ENCODE data around the gene SLC25A27. TPM values are rescaled to one million over a fixed set of nuclear protein-coding genes. Genes with fewer than 3 reads are reported as not detected.

Gene SLC25A27
- total RNA-seq, 1 experiment from 2014 or later = 10.7 TPM

DNA sequence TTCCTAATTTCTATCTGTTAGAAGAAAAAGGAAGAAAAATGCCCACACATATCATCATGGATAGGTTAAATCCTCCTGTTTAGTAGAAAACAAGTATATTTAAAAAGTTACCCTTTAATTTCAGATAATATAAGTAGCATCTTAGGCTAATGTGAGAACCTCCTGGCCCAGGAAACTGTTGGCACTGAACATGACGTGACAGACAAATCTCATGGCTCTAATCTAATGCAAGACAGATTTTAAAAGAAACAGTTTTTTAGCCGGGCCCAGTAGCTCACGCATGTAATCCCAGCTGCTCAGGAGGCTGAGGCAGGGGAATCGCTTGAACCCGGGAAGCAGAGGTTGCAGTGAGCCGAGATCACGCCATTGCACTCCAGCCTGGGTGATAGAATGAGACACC is 23.1 kb upstream of the SLC25A27 start:
- TF ChIP-seq JUND (IDR thresholded peaks at IDR 0.05) (no peak), EZH2phosphoT487 (IDR thresholded peaks at IDR 0.05; ENCODE audit: borderline replicate concordance) (no peak), ZFX (IDR thresholded peaks at IDR 0.05) (no peak), SRF (IDR thresholded peaks at IDR 0.05; ENCODE audit: low read depth) (no peak), EZH2 (IDR thresholded peaks at IDR 0.05) (no peak), SIN3A (IDR thresholded peaks at IDR 0.05; ENCODE audit: low read depth) (no peak), TCF7L2 (IDR thresholded peaks at IDR 0.05; ENCODE audit: borderline replicate concordance, extremely low read depth, insufficient read depth, insufficient read length) (no peak), EGR1 (IDR thresholded peaks at IDR 0.05; ENCODE audit: low read depth) (no peak), ELF1 (IDR thresholded peaks at IDR 0.05; ENCODE audit: borderline replicate concordance, low read depth) (no peak), ZNF274 (IDR thresholded peaks at IDR 0.05; ENCODE audit: low read depth, low read length) (no peak), SP1 (IDR thresholded peaks at IDR 0.05; ENCODE audit: low read depth) (no peak), FOSL1 (IDR thresholded peaks at IDR 0.05; ENCODE audit: low read depth) (no peak), RAD21 (IDR thresholded peaks at IDR 0.05; ENCODE audit: low read depth) (no peak), CBX3 (IDR thresholded peaks at IDR 0.05; ENCODE audit: low read depth) (no peak), CTCF (IDR thresholded peaks at IDR 0.05 in 2 of 3, conservative IDR thresholded peaks at IDR 0.05 in 1 of 3; ENCODE audit: borderline replicate concordance in 1 of 3, insufficient read depth in 1 of 3, low read depth in 2 of 3, low read length in 2 of 3) (no peak), YY1 (IDR thresholded peaks at IDR 0.05; ENCODE audit: extremely low read depth, insufficient replicate concordance, low read depth, low read length) (no peak), POLR2AphosphoS5 (IDR thresholded peaks at IDR 0.05; ENCODE audit: low read depth, low read length) (no peak)
- TF ChIP-seq, protein P1, sequence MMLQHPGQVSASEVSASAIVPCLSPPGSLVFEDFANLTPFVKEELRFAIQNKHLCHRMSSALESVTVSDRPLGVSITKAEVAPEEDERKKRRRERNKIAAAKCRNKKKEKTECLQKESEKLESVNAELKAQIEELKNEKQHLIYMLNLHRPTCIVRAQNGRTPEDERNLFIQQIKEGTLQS (IDR thresholded peaks at IDR 0.05) = no peak
- TF ChIP-seq, protein P2, sequence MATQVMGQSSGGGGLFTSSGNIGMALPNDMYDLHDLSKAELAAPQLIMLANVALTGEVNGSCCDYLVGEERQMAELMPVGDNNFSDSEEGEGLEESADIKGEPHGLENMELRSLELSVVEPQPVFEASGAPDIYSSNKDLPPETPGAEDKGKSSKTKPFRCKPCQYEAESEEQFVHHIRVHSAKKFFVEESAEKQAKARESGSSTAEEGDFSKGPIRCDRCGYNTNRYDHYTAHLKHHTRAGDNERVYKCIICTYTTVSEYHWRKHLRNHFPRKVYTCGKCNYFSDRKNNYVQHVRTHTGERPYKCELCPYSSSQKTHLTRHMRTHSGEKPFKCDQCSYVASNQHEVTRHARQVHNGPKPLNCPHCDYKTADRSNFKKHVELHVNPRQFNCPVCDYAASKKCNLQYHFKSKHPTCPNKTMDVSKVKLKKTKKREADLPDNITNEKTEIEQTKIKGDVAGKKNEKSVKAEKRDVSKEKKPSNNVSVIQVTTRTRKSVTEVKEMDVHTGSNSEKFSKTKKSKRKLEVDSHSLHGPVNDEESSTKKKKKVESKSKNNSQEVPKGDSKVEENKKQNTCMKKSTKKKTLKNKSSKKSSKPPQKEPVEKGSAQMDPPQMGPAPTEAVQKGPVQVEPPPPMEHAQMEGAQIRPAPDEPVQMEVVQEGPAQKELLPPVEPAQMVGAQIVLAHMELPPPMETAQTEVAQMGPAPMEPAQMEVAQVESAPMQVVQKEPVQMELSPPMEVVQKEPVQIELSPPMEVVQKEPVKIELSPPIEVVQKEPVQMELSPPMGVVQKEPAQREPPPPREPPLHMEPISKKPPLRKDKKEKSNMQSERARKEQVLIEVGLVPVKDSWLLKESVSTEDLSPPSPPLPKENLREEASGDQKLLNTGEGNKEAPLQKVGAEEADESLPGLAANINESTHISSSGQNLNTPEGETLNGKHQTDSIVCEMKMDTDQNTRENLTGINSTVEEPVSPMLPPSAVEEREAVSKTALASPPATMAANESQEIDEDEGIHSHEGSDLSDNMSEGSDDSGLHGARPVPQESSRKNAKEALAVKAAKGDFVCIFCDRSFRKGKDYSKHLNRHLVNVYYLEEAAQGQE (IDR thresholded peaks at IDR 0.05; ENCODE audit: low read depth) = no peak
- TF ChIP-seq, protein P3, sequence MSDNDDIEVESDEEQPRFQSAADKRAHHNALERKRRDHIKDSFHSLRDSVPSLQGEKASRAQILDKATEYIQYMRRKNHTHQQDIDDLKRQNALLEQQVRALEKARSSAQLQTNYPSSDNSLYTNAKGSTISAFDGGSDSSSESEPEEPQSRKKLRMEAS (IDR thresholded peaks at IDR 0.05) = no peak
- Histone ChIP-seq H3K27me3 (ENCODE audit: insufficient read depth, low read length) (no peaks in the 10 kb centered on the region), H3K4me3 (replicated peaks in 1 of 2; ENCODE audit: low read depth in 1 of 2, low read length in 2 of 2) (no peak overlapping the region), H3K36me3 (ENCODE audit: control insufficient read depth in 1 of 2, insufficient read depth in 2 of 2, low read length in 2 of 2) (no peaks in the 10 kb centered on the region), H3K79me2 (ENCODE audit: insufficient read depth, low read length) (no peaks in the 10 kb centered on the region), H3K9me3 (ENCODE audit: control insufficient read depth in 1 of 2, insufficient read depth in 1 of 2, low read depth in 1 of 2, low read length in 2 of 2) (no peaks in the 10 kb centered on the region), H3K4me2 (ENCODE audit: low read length) (no peak overlapping the region), H2AFZ (ENCODE audit: low read depth, low read length, poor library complexity, severe bottlenecking) (no peak overlapping the region), H3K27ac (ENCODE audit: low read depth, low read length) (no peak overlapping the region), H3K4me1 (ENCODE audit: control insufficient read depth in 1 of 2, insufficient read depth in 2 of 2, low read length in 2 of 2) (no peaks in the 10 kb centered on the region), H3K9ac (ENCODE audit: low read length) (no peak overlapping the region), H3K9me2 (ENCODE audit: insufficient read depth) (no peaks in the 10 kb centered on the region), H4K20me1 (ENCODE audit: insufficient read depth) (no peaks in the 10 kb centered on the region)
- no peak for DNase-seq (ENCODE audit: low read depth, low spot score)
- no peak for ATAC-seq
- intact Hi-C loops (cut with micrococcal nuclease) = loop anchor here (5.0 kb wide), 2 partner anchors 407 to 537 kb away; no protein-coding TSS in a partner anchor
- POLR2A ChIA-PET = no interaction called here
- RAD21 ChIA-PET (ENCODE audit: low non-redundant PET in 1 of 2, low total read pairs in 2 of 2, uncharacterized antibody in 2 of 2, unreplicated experiment in 2 of 2) = no interaction called here
- CTCF ChIA-PET = interaction anchor here (2.5 kb wide), 1 partner anchor 25 kb away, joined by 6 read pairs; no protein-coding TSS in a partner anchor
- BruUV-seq (replicated peaks) = no TSS peak

Measured in HCT116 (cell line).